HG03196 (cell line): ENCODE data around the gene CA10.

ENCODE experiments used
- ATAC-seq: cut with Tn5 transposase; IDR thresholded peaks from one replicate; pipeline ENCODE4 v1.9.1; 2021; ENCODE audit not compliant: unreplicated experiment

Gene CA10

DNA sequence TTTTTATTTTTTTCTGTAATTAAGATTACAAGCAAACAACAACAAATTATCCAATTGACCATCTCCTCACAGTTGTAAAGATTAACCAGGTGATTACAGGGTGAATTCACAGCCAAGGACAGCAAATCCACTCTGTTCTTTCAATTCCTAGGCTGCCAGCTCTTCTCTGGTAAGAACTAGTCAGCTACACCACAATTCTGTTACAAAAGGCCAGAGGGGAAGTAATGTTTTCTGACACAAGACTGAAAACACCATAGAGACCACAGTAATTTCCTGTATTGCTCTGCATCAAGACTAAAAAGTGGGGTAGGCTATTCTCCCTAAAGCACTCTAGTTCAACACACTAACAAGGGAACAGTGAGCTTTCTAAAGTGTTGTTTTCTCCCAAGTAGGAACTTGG is 10.6 kb downstream of the CA10 start:
- ATAC-seq, result peak; percentile 82

DNA sequence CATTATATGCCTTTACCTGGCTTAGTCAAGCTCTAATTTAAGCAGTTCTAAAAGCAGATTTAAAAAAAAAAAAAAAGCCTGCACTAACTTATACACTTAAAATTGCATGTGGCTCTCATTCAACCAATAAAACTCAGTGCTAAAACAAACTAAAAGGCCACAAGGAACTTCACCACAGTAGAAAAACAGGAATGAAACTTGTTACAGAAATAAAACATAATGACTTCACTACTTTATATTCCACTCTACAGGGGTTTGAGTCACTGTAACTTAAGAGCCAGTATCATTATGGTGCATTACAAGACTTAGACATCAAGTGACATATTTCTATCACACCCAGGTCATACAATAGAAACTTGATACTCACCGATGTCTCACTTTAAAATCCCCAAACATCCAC is 11.1 kb downstream of the CA10 start:
- peak; percentile 52 for ATAC-seq

DNA sequence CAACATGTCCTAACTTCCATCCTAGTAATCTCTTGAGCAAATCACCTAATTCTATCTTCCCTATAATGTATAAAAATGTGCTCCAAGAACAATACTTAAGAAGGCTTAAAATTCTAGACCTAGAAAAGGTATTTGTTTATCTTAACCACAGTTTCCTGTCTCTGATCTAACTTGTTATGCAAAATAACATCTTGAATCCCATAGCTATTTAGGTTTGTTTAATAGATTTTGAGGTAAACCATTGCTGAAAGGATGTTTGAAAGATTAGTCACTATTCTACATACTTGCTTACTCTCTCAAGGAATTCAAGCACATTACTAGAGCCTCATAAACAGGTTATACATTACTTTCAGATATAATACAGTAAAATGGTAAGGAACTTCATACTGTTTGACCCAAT is 13.0 kb downstream of the CA10 start:
- no peak for ATAC-seq

DNA sequence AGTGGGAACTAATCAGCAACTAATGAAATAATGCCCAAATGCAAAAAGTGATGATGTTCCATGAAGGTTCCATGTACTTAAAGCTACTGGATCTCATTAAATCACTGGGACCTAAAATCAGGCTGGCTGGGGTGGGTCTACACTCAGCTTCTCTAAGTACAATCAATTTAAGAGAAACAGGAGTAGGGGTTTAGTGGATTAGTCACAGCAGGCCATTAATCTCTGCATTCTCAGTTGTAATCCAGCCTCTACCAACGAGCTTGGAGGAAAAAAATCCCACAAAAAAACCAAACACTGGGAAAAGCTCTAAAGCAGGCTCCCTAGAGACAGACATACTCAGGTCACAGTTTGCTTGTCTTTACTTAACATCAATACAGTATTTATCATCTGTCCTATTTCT is 15.0 kb downstream of the CA10 start:
- no peak for ATAC-seq

DNA sequence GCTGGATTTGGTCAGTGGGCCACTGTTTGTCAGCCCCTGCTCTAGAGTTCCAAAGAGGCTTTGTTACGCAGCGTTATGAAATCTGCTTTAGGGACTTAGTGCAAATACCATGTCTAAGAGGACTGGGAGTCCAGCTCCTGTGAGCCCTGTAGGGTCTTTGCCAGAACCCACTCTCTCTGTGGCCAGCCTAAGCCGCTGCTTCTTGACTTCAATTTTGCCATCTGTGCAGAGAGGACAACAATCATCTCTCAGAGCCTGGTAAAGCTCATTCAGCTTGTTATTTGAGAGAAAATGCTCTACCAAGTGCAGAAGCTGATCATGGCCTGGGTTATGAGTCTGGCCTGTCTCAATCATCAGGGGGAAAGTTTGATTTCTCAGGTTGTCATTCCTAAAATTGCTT is 17.9 kb downstream of the CA10 start:
- ATAC-seq, result no peak

DNA sequence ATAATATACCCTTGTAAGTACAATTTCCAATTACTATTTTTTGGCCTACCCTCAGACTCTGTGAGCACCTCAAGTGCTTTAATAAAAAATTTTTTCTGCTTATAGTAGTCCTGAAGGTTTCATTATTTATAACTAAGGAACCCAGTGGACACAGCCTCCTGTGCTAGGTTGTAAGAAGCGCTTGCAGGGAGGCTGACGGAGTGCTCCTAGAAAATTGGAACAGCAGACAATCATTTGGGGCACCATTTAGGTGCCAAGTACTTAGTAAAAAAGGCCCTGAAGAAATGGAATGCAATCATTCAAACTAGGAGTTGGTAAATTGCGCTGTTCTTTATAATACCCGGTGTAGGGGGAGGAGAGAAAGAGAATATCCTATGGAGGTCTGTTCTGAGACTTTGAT is 19.8 kb downstream of the CA10 start:
- no peak for ATAC-seq

DNA sequence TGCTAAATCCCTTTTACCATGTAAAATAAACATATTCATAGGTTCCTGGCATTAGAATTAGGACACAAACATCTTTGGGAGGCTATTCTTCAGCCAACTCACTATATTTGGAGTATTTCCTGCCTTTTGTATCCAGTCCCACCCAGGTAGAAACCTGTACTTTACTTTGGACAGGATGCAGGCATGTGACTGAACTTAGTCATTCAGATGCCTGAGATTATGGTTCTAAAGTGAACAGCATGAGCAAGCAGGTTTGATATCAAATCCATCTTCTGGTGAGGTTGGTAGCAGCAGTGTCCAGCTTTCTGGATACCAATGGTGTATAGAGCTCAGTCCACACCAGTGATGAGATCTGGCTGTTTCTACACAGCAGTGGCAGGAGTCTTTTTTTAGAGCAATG is 20.2 kb downstream of the CA10 start:
- ATAC-seq, result no peak

DNA sequence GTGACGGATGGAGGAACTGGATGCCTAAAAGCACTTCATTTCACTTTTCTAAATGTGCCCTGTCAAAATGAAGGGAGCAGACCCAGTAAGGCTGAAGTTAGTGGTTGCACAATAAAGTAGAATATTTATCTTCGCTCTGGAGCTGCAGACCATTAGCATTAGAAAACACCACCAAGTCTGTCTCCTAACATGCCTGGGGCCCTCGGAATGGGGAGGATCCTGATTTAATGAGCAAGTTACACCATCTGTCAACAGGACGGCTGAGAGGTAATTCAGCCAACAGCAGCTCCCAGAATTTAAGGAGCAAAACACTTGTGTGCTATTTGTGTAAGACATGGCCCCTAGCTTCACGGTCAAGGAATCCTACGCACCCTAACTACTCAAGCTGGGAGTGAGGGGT is 22.3 kb downstream of the CA10 start:
- no peak for ATAC-seq

DNA sequence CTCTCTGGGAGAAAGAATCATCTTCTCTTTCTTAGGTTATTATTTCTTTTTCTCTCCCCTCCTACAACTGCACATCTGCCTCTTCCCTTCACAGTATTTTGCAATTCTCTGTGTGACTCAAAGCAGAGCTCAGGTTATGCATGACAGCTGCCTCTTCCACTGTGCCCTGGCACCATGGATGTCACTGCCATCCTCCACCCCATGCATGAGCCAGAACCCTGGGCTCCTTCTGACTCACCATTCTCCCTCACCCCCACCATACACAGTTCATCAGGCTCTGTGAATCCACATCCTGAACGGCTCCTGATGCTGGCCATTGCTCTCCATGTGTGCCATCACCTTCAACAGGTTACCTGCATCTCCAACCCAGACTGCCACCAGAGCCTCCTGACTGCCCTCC is 23.9 kb downstream of the CA10 start:
- no peak for ATAC-seq

DNA sequence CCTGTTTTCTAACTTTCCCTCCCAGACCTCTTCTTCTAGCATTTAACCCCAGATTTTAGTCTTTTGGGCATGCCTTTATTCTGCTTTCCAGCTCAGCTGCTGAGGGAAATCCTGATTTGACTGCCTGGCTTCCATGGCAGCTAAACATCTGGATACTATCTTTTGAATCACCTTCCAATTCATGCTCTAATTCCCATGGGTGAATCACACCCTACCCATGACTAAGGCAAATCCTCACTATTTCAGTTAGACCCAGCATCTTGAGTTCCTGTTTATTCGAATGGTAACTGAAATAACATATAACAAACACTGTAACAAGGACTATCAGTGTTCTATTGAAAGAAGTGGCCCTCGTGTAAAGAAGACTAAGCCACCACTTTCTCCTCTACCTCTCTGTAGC is 29.8 kb downstream of the CA10 start:
- no peak for ATAC-seq

DNA sequence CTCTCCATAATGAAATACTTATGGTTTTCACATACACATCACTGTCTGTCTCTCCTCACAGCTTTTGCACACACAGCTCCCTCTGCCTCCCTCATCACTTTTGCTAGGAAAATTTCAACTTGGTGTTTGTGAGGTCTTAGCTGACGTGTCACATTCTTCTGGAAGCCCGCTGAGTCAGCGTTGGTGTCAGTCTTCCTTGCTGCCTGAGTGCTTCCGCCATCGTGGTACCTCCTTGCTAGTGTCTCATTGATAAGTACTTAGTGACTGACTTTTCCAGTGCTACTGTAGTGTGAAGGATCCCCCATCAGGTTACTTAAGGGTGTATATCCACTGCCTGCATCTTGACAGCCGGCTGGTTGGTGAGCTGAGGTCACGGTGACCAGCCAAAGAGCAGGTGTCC is 33.5 kb downstream of the CA10 start:
- no peak for ATAC-seq

DNA sequence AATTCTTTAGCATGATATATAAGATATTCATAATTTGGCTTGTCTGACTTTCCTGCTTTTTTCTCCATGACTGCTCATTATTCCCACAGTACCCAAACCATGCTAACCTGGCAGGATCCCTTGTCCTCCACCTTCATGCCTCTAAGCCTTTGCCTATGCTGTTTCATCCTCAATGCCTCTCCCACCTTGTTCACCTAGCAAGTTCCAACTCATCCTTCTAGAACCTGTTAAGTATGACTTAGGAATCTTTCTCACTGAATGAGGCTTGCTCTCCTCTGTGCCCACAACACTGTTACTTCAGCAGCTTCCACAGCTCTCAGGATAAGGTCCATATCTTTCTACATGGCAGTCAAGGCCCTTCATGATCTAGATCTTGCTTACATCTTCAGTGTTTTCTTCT is 34.0 kb downstream of the CA10 start:
- ATAC-seq, result no peak

DNA sequence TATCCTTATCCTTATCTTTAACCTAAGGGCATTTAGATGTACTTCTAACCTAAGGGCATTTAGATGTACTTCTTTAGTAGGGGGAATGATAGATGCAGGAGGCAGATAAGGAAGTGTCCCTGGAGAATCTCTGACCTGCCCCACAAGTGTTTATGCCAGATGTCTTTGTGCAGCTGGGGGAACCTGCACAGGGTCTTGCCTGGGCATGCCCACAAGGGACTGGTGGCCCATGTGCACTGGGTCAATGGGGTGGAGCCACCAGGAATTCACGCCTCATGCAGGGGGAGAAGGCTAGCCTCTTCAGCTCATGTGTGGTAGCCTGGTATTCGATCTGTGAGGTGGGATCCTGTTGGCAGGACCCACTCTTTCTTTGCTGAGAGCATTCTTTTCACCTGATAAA is 38.0 kb downstream of the CA10 start:
- no peak for ATAC-seq

DNA sequence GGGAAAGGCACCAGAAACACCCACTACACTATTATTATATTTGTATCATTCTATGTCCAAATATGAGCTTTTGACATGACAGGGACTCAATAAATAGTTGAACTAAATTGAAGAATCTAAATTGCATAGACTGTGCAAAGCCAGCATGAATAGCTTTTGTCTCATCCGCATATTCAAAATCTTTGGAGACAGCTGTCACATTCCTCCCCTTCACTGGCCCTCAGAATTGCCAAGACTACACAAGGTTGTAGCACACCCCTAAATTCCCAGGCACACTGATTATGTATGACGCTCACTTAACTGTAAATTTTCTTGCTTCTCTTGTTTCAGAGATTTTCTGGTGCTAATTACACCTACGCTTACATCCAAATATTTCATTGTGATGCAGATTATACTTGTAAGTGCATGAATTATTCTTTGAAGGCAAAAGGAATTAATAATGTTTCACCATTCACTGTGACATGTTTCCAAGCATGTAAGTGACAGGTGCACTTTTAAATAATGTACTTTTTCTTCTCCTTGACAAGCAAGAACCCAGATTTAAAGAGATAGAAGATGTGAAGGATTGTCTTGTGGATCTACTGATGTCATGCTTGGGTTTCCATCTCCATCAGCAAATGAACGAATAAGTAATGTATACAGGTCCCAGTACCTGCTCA is 47.5 kb downstream of the CA10 start:
- no peak for ATAC-seq

DNA sequence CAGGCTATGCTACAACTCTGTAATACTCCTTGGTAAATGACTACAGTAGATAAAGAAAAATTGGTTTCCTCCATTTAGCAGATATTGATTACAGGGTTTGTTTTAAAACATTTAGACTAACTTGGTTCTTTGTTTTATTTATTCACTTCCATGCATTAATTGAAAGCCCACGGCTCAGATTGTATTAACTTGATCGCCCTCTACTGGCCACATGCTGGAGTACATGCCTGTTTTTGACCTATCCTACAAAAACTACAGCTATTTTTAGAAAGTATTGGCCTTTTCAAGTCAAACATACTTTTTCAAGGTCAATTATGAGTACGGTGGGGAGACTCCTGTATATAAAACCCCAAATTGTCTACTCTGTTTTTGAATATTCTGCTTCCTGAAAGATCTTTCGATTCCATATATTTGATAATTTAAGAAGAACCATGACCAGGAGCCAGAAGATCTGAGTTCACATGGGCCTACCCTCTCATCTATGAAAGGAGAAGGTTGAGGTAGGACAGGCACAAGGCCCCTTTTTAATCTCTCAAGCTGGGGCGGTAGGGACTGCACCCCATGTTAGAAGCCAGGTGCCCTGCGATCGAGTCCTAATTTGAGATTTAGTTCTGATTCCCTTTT is 51.8 kb downstream of the CA10 start:
- ATAC-seq, result peak; percentile 64

DNA sequence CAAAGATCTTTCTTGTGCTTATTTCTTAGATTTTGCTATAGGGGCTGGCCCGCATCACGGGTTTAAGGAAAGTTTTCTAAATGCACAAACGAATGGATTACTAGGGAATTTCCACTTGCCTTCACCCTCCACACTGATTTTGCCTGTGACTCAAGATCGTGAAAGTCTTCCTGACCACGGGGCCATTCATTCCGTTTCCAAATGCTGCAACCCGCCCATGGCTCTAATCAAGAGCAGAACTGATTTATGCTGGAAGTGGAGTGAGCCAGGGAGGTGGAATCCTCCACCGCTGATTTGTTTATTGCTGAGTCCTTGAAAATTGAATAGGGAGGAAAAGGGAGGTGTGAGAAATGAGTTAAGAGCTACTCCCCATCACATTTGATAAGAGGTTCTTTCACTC is 52.4 kb downstream of the CA10 start:
- no peak for ATAC-seq

DNA sequence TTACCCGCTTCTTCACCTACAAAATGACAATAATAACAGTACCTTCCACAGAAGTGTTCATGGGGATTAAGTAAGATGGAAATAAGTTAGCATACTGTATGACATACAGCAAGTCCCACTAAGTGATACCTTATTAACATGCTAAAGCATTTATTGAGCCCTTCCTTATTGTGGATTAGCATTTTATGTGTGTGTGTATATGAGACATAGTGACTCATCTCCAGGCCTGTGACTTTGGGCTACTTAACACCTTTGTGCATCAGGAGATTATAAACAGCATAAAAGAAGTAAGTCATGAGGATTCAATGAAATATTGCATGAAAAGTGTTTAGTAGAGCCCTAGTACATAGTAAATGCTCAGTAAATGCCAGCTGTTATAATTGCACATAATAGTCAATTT is 52.9 kb downstream of the CA10 start:
- no peak for ATAC-seq

DNA sequence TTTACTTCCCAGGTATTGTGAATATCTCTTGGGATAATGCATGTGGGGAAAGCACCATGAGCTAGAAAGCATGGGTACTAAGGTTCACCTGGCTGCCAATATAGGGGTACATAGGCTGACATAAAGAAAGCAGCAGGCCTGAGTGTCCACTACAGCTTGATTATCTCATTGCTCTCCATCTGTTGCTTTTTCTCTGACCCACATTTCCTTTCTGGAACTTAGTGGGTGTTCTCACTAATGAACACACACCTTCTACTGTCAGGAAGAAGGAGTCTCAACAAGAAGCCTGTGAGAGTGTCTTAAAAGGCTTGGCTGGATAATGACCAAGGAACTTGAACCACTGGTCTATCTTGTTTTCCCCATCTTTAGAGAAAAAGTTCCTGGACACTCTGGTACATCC is 62.5 kb downstream of the CA10 start:
- ATAC-seq, result no peak

DNA sequence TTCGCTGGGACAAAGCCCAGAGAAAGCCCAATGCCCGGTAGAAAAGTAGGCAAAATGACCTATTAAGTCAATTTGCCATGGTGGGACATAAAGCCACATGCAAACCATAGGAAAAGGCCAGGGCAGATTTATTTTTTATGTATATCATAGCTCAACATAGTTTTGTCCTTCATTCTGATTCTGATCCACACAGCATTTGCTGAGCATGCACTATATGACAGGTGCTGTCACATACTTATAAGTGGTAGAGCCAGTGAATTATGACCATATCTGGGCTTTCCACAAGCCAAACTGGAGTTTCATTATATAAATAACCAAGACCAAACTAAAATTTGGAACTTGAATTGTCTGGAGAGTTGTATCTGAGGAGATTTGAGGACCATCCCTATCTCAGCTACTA is 74.3 kb downstream of the CA10 start:
- no peak for ATAC-seq

DNA sequence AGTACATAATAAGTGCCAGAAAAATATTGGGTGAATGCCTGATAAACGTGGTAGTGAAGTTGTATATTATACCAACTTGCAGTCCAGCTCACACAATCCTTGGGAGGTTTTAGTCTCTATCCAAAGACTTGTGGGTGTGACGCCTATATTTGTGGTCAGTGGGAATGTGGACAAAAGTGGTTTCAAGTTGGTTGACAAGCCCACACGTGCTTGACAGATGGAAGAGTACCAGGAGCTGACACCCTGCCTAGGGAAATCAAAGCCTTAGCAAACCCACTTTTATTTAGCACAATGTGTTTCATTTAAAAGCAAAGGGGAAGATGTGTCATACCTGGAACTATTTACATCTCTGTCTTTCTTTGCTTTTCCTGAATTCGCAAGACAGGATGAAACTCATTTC is 79.0 kb downstream of the CA10 start:
- no peak for ATAC-seq

DNA sequence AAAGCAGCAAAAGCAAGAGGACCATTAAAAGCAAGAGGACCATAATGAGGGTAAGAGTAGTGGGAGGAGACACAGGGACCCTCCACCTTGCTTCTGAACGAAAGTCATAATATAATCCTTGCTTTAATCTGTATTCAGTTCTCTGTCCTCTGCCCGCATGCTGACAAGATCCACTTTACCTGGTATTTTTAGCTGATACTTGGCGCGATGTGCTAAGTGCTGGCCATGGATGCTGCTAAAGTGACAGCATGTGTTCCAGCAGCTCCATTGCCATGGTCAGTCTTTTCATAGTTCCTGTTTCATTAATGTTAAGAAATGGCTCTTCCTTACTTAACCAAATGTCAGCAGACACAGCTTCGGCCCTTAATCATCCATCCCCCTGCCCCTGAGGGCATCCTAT is 86.8 kb downstream of the CA10 start:
- no peak for ATAC-seq

DNA sequence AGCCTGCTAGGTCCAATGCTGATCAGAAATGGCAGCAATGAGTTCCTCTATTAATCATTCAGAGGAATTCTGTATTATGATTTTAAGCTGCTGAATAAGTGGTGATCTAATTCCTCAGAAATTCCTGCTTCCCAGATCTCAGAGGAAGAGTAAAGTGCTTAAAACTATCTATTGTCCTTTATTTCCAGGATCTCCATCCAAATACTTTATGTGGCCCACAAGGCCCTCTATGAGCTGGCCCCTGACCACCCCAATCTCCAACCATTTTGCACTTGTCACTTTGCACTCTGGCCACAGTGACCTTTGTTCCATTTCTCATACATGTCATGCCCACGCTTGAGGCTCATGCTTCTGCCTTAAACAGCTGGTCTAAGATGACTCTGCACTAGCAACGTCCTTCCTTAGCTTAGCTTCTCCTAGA is 93.7 kb downstream of the CA10 start:
- ATAC-seq, result no peak

DNA sequence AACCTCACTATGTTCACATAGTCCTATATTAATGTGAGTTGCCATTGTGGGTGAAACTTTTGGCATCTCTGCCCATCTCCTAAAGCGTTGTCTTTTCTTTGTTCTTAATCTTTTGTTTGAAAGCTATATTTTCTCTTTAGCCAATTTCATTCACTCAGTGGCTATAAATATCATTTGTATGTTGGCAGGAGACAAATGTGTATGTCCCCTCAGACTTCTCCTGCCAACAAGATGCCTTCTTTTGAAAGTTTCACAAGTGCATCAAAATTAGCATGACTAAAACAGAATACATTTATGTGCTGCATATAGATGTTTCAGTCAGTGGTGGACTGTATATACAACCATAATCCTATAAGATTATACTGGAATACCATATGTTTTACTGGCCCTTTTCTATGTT is 109.0 kb downstream of the CA10 start:
- no peak for ATAC-seq
